HS-27A (cell line): Measurements from ENCODE around the gene B4GALT7.
"Not testable (repeated sequence)": the region's sequence is repeated elsewhere in the genome, so short reads cannot be mapped to it uniquely, and the experiment has no call there.

ENCODE experiments used
- DNase-seq: peaks from one replicate; pipeline ENCODE4 v3.0.0-alpha.2; 2012; ENCODE audit warnings: low read depth, missing footprints

B4GALT7 gene, protein sequence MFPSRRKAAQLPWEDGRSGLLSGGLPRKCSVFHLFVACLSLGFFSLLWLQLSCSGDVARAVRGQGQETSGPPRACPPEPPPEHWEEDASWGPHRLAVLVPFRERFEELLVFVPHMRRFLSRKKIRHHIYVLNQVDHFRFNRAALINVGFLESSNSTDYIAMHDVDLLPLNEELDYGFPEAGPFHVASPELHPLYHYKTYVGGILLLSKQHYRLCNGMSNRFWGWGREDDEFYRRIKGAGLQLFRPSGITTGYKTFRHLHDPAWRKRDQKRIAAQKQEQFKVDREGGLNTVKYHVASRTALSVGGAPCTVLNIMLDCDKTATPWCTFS

GRCh38 chr5:177599731-177600507, at the start of gene B4GALT7:
Gene B4GALT7 (plus strand): TSS chr5:177600132. CDS start chr5:177600211, 79 bp downstream.
- no peak for DNase-seq

DNA sequence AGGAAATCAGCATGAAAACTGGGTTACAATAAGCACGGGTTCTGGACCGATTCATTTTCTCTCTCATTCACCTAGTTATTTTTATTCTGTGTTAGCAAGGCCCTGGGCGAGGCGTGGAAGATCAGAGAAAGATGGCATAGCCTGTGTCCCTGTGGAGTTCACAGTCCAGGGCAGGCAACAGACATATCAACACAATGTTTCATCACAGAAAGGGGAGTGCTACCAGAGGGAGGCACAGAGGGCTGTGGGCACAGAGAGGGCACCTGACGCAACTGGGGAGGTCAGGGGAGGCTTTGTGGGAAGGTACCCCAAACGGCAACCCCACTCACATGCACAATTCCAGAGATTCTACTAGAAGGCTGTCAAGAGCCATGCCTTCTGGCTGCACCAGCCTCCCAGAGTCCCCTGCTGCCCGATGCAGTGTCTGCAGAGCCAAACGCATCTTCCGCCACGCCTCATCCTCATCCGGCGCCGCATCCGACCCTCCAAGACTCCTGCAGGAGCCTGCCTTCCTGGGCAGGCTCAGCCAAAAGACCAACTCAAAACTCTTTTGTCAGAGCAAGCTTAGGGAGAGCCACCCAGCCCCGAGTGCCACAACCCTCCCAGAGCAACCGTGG, 47.0 kb upstream of the B4GALT7 start:
- DNase-seq = no peak

DNA sequence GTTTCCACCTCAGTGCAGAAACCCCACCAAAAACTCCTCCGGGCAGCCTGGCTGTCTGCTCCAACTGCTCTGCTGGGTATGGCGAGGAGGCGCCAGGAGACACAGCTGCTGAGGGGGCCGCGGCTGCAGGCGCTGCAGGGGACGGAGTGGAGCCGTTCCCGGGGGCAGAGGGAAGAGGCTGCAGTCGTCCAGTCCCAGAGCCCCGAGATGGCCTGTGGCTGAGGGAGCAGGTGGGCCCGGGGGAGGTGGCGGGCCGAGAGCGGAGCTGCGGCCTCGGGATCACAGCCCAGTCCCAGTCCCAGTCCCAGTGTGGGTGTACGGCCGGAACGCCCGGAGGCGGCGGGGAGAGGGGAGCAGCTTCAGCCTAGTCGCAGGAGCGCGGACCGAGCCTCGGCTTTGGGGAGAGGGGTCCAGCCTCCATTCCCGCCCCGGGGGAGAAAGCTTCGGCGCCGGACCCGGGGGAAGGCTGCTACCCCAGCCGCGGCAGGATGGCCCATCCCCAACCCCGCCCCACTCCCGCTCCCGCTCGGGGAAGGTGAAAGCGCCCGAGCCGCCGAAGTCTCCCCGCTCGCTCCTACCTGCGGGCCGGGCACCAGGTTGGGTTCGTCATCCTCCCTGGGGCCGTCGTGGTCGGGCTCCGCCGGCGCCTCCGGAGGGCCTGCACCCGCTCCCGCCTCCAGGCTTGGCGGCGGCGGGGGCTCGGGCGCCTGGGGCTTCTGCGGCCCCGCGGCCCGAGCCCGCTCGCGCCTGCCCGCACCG, 46.1 kb upstream of the B4GALT7 start:
- DNase-seq = no peak

DNA sequence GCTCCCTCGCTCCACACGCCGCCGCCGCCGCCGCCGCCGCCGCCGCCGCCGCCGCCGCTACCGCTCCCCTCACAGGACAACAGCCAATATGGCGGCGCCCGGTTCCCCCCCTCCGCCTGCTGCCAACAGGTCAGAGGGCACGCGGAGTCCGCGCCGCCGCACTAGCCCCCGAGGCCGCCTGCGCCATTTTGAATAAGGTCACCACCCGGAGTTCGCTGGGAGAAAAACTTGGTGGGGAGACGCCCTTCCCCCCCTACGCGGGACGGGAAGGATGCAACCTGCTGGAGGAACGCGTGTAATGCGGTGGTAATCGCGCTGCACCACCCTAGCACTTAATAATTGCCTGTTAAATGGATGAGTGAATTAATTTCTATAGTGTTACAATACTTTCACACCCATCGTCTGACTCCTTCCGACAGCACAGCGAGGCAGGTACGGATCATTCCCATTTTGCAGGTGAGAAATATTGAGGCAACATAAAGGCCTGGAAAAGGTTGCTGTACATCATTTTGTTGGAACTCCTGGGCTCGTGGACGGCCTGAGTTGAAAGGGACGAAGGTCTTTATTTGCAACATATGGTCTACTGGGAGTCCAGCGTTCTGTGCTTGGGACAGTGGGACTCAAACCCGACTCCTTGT, 45.3 kb upstream of the B4GALT7 start, which contains the start of gene FAM193B:
Gene FAM193B, minus strand, starts transcription at position 90 of the 638 bp plus-strand sequence. CDS start 105 bp downstream, outside the sequence.
- DNase-seq = peak; percentile 45

DNA sequence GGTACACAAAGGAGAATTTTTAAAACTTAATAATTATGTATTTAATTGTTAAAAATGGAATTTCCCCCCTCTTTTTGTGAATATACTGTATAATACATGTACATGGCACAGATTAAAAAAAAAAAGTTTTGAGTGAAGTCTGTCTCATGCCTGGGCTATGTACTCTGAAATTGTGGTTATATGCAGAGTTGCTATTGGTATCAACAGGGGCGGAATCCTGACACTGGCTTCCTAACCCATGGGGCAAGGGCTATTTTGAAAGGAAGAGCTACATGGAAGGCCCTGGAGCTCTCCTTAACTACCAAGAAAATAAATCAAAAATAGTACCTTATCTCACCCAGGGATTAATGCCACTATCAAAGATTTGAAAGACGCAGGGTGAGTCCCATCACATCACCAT, 44.7 kb upstream of the B4GALT7 start:
- no peak for DNase-seq

- DNase-seq = no peak
Measured at GRCh38 chr5:177555665-177556064, 44.3 kb upstream of the B4GALT7 start.

- DNase-seq = no peak
Measured at GRCh38 chr5:177557041-177557647, 42.8 kb upstream of the B4GALT7 start.

DNA sequence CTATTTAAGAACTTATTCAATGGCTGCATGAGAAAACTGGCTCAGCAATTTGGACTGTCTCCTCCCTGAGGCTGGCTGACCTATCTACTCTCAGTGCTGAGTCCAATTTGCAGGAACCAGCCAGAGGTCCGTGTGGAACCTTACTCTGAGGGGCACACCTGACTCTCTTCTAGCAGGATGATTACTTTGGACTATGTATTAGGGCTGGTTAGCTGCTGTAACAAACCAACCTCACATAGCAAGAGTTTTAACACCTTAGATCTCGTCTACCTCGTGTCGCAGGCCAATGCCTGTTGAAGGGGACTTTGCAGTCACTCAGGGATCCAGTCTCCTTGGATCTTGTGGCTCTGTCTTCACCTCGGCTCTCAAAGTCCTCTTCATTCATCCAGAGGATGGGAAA, 42.1 kb upstream of the B4GALT7 start:
- DNase-seq = no peak

DNA sequence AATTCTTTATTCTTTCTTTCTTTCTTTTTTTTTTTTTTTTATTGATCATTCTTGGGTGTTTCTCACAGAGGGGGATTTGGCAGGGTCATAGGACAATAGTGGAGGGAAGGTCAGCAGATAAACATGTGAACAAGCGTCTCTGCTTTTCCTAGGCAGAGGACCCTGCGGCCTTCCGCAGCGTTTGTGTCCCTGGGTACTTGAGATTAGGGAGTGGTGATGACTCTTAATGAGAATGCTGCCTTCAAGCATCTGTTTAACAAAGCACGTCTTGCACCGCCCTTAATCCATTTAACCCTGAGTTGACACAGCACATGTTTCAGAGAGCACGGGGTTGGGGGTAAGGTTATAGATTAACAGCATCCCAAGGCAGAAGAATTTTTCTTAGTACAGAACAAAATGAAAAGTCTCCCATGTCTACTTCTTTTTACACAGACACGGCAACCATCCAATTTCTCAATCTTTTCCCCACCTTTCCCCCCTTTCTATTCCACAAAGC, 40.4 kb upstream of the B4GALT7 start:
- not testable (repeated sequence) for DNase-seq

- DNase-seq = no peak
Measured at GRCh38 chr5:177565046-177565445, 34.9 kb upstream of the B4GALT7 start.

GRCh38 chr5:177568326-177568725, 31.6 kb upstream of the B4GALT7 start:
- no peak for DNase-seq

DNA sequence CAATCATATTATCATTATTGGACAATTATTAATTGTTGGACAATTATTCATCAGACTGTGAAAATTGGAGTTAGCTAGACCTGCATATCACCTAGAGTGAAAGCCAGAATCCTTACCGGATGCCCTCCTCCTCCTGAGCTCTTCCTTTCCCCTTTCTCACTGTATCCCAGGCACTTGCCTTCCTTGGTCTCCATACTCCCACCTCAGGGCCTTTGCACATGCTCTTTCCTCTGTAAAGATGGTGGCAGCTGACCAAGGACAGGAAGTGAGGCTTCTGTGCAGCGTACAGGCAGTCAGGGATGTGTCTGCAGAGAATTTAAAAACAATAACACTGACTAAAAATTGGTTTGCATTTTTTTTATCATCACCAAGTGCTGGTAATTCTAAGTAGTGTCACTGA, 30.0 kb upstream of the B4GALT7 start:
- no peak for DNase-seq

- no peak for DNase-seq
Measured at GRCh38 chr5:177575488-177575887, 24.4 kb upstream of the B4GALT7 start.

DNA sequence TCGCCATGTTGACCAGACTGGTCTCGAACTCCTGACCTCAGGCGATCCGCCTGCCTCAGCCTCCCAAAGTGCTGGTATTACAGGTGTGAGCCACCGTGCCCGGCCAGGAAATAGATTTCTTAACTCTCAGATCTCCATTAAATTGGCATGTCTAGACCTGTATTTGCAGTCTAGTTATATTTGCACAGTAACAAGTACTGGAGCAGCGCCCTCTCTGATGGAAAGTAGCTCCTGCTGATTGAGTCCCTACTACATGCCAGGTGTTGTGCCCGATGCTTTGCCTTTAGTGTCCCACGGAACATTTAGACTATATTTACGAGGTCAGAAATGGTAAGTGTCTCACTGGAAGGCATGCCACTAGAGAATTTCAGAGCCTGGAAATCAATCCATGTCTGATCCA, 23.8 kb upstream of the B4GALT7 start:
- no peak for DNase-seq

- DNase-seq = no peak
Measured at GRCh38 chr5:177578316-177578715, 21.6 kb upstream of the B4GALT7 start.

DNA sequence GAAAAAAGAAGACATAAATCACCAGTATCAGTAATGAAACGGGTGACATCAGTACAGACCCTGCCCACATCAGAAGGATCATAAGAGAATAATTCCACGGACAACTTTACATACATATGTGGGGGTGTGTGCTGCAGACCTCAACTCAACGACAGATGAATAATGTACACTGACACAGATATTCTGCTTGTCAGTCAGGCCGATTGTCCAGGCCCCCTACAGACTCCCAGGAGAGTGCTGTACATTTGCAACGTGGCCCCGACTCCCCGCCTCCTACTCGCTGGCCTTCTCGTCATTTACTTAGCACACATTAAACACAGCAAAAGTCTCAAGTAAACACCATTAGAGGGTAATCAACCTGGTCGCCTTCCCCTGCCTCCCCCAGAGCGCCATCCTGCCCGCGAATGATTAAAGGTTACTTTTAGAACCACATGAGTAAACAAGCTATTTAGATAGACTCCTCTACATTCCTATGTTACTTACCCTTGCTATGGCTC, 11.5 kb upstream of the B4GALT7 start:
- DNase-seq = no peak

DNA sequence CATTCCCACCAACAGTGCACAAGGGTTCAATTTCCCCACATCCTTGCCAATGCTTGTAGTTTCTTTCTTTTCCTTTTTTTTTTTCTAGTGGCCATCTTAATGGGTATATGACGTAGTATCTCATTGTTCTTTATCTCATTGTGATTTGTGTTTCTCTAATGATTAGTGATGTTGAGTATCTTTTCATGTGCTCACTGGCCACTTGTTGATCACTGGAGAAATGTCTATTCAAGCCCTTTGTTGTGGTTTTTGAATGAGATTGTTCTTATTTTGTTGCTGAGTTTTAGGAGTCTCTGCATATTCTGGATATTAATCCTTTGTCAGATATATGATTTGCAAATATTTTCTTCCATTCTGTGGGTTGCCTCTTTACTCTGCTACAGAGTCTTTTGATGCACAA, 9.5 kb upstream of the B4GALT7 start:
- DNase-seq = no peak

DNA sequence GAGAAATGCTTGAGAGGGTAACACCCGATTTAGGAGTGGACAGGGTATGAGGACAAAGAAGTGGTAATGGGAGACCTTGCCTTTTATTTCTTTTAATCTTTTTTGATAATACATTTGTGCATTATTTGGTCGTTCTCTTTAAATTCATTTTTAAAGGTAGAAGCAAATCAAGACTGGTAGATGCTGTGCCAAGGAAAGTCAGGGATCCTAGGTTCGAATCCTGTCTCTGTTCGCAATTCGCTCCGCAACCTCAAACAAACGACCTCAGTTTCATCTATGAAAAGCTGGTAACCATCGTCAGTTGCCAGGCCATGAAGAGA, 8.3 kb upstream of the B4GALT7 start:
- DNase-seq = no peak

- no peak for DNase-seq
Measured at GRCh38 chr5:177592010-177592834, 7.7 kb upstream of the B4GALT7 start, which contains the start of gene TMED9. Gene TMED9 (plus strand): TSS chr5:177592203. CDS start chr5:177592215, 12 bp downstream.

- no peak for DNase-seq
Measured at GRCh38 chr5:177592905-177593304, 7.0 kb upstream of the B4GALT7 start.
